Esophagus muscularis mucosa (tissue), 4 donors: Measurements from ENCODE around the gene ARHGAP40. TPM values are rescaled to one million over a fixed set of nuclear protein-coding genes. Genes with fewer than 3 reads are reported as not detected.
A peak's percentile ranks its signal among the peaks of the same experiment; 100 is the strongest.

Source experiments
- DNase-seq: peaks from one replicate; pipeline ENCODE4 v3.0.0-alpha.2; 2017; ENCODE audit errors: extremely low spot score
- H3K27ac ChIP-seq, 4 donors: fragments of 200-600 bp; sonication (generic); replicated peaks in 1 of 4; 1 replicate in 3 of 4; 2 replicates in 1 of 4; pipeline ENCODE4 v1.5.1; 2016 to 2019; ENCODE audit warnings: mild to moderate bottlenecking in 1 of 4
- H3K27me3 ChIP-seq, 4 donors: fragments of 200-600 bp; sonication (generic); one replicate each; pipeline versions ENCODE4 v1.5.1 to v1.6.0; 2016 to 2019
- H3K36me3 ChIP-seq, 4 donors: fragments of 200-600 bp; sonication (generic); one replicate each; pipeline ENCODE4 v1.5.1; 2016 to 2019
- H3K4me1 ChIP-seq, 4 donors: fragments of 200-600 bp; sonication (generic); one replicate each; pipeline ENCODE4 v1.5.1; 2016 to 2019
- H3K4me3 ChIP-seq, 4 donors: fragments of 200-600 bp; sonication (generic); 1 replicate in 2 of 4; 2 replicates in 2 of 4; pipeline ENCODE4 v1.5.1; 2016 to 2019; ENCODE audit warnings: mild to moderate bottlenecking in 4 of 4, moderate library complexity in 1 of 4
- H3K9me3 ChIP-seq, 4 donors: fragments of 200-600 bp; sonication (generic); 1 replicate in 3 of 4; 2 replicates in 1 of 4; pipeline ENCODE4 v1.5.1; 2016 to 2019
- CTCF ChIP-seq, 3 experiments: fragments of 200-600 bp in 2 of 3; fragments of 450-650 bp in 1 of 3; sonication (generic) in 2 of 3; IDR thresholded peaks; one replicate each; pipeline ENCODE4 v1.5.1; 2017 to 2019; ENCODE audit warnings: antibody characterized with exemption in 3 of 3, mild to moderate bottlenecking in 2 of 3, moderate library complexity in 1 of 3
- EP300 ChIP-seq: sonication (generic); formaldehyde crosslinking; IDR thresholded peaks from one replicate; pipeline ENCODE4 v1.6.1; 2017; ENCODE audit warnings: antibody characterized with exemption
- POLR2A ChIP-seq: fragments of 450-650 bp; IDR thresholded peaks from one replicate; pipeline ENCODE4 v1.6.1; 2017; ENCODE audit warnings: antibody characterized with exemption, moderate library complexity, mild to moderate bottlenecking, low read depth
- POLR2AphosphoS5 ChIP-seq, 2 donors: sonication (generic); formaldehyde crosslinking; IDR thresholded peaks; one replicate each; pipeline ENCODE4 v1.6.1; 2017; ENCODE audit warnings: antibody characterized with exemption in 2 of 2
- WGBS: methylation state at CpG from one replicate; pipeline ENCODE4 v1.1.5; 2018; 5-methylcytosine and 5-hydroxymethylcytosine counted together
- intact Hi-C: fragments of 100-400 bp; cut with DNase I; formaldehyde crosslinking; loops from one replicate; pipeline ENCODE4 v1.15.1; 2023
- total RNA-seq, 4 donors: library from RNA; depleted of rRNA; stranded (reverse); fragments of >200 nt; gene quantifications; one replicate each; pipeline versions ENCODE4 v1.1.0 to v1.2.1, GENCODE V29; 2016

The ARHGAP40 gene
- total RNA-seq, 4 donors from 2014 or later, result 0.42 TPM; not detected in 3

DNA sequence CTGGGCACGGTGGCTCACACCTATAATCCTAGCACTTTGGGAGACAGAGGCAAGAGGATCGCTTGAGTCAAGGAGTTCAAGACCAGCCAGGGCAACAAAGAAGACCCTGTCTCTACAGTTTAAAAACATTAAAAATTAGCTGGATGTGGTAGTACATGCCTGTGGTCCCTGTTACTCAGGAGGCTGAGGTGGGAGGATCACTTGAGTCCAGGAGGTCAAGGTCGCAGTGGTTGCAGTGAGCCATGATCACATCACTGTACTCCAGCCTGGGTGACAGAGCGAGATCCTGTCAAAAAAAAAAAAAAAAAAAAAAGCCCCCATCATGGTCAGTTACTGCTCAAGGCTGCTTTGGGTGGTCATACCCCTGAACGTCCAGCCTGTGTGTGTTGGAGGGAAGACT, 55.8 kb downstream of the ARHGAP40 start:
- DNase-seq, result no peak
- no peaks in the 10 kb centered on the region for H3K36me3 ChIP-seq
- 90% methylated on average over 5 of the region's 5 CpGs for WGBS
- no peaks in the 10 kb centered on the region for H3K4me1 ChIP-seq
- no peak overlapping the region for H3K4me3 ChIP-seq
- intact Hi-C loops, result no loop called here
- TF ChIP-seq POLR2A (no peak), EP300 (no peak), POLR2AphosphoS5 (IDR thresholded peaks at IDR 0.05) (no peak), CTCF (IDR thresholded peaks at IDR 0.05) (no peak)
- peaks cover 0 to 67% (median 0%) of the 10 kb centered on the region in 4 donors for H3K27me3 ChIP-seq
- H3K9me3 ChIP-seq, result no peaks in the 10 kb centered on the region
- H3K27ac ChIP-seq, result no peak overlapping the region

GRCh38 chr20:38658879-38659596, 57.4 kb downstream of the ARHGAP40 start:
- Histone ChIP-seq H3K4me3 (no peak overlapping the region), H3K27me3 (peaks cover 0 to 69% (median 0%) of the 10 kb centered on the region in 4 donors), H3K9me3 (peaks cover 0 to 2% (median 0%) of the 10 kb centered on the region in 4 donors), H3K36me3 (no peaks in the 10 kb centered on the region), H3K4me1 (no peaks in the 10 kb centered on the region), H3K27ac (no peak overlapping the region)
- WGBS, result 23% methylated on average over 7 of the region's 10 CpGs
- TF ChIP-seq CTCF (IDR thresholded peaks at IDR 0.05) (peak; percentile 23 to 51 (median 33)), EP300 (no peak)
- intact Hi-C loops, result no loop called here
- no peak for DNase-seq

DNA sequence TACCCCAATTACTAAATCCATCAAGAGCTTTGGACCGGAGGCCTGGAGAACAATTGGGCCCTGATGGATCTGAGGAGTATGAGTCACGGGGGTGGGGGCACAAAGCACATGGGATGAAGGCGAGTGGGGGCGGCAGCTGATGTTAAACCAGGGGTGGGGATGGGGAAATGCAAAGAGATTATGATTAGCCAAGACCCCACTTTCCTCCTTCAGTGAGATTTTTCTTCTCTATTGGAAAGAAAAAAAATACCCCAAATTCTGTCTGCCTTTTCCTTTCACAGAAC, 57.9 kb downstream of the ARHGAP40 start:
- DNase-seq, result no peak
- TF ChIP-seq CTCF (IDR thresholded peaks at IDR 0.05) (no peak), POLR2AphosphoS5 (IDR thresholded peaks at IDR 0.05) (no peak), EP300 (no peak), POLR2A (no peak)
- intact Hi-C loops, result no loop called here
- no peak overlapping the region for H3K27ac ChIP-seq
- no peaks in the 10 kb centered on the region for H3K4me1 ChIP-seq
- H3K27me3 ChIP-seq, result peaks cover 0 to 69% (median 0%) of the 10 kb centered on the region in 4 donors
- H3K9me3 ChIP-seq, result peaks cover 0 to 7% (median 2%) of the 10 kb centered on the region in 4 donors
- H3K4me3 ChIP-seq, result no peak overlapping the region
- 64% methylated on average over 4 of the region's 4 CpGs for WGBS
- no peaks in the 10 kb centered on the region for H3K36me3 ChIP-seq

DNA sequence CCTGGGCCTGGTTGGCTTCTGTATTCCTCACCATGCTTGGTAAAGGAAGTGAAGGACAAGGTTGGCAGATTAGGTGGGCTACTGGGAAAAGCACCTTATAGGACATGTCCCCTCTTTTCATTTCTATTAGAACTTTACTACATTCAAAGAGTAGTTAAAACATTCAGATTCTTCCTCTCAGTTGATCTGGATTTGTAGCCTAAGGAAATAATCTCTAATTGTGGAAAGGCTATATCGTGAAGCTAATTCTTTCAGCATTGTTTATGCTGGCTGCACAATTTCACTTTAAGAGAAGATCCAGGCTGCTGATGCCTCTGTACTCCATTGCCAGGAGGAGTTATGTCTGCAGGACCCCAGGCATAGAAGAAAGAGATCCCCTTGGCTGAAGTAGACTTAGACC, 58.8 kb downstream of the ARHGAP40 start:
- H3K9me3 ChIP-seq, result peaks cover 0 to 7% (median 2%) of the 10 kb centered on the region in 4 donors
- H3K27me3 ChIP-seq, result peaks cover 0 to 69% (median 0%) of the 10 kb centered on the region in 4 donors
- no peak overlapping the region for H3K27ac ChIP-seq
- peaks cover 0 to 6% (median 0%) of the 10 kb centered on the region in 4 donors for H3K4me1 ChIP-seq
- no peak for DNase-seq
- no peak overlapping the region for H3K4me3 ChIP-seq
- no peaks in the 10 kb centered on the region for H3K36me3 ChIP-seq
- intact Hi-C loops, result no loop called here
- TF ChIP-seq CTCF (IDR thresholded peaks at IDR 0.05) (no peak), EP300 (no peak), POLR2AphosphoS5 (IDR thresholded peaks at IDR 0.05) (no peak), POLR2A (no peak)
- 86% methylated on average over 1 of the region's 1 CpG for WGBS

- TF ChIP-seq CTCF (IDR thresholded peaks at IDR 0.05) (no peak), POLR2AphosphoS5 (IDR thresholded peaks at IDR 0.05) (no peak), EP300 (no peak), POLR2A (no peak)
- Histone ChIP-seq H3K36me3 (no peaks in the 10 kb centered on the region), H3K9me3 (peaks cover 0 to 7% (median 2%) of the 10 kb centered on the region in 4 donors), H3K4me1 (peaks cover 0 to 17% (median 0%) of the 10 kb centered on the region in 4 donors), H3K27ac (no peak overlapping the region), H3K4me3 (no peak overlapping the region), H3K27me3 (peaks cover 0 to 53% (median 0%) of the 10 kb centered on the region in 4 donors)
- DNase-seq, result no peak
- intact Hi-C loops, result no loop called here
- WGBS, result 100% methylated on average over 1 of the region's 3 CpGs
Observed at GRCh38 chr20:38663660-38664059, 62.1 kb downstream of the ARHGAP40 start.
